Ascending aorta (tissue), 2 donors: Measurements from ENCODE around the gene DET1. TPM values are rescaled to one million over a fixed set of nuclear protein-coding genes. Genes with fewer than 3 reads are reported as not detected.
"Not testable (repeated sequence)": the region's sequence is repeated elsewhere in the genome, so short reads cannot be mapped to it uniquely, and the experiment has no call there.

ENCODE experiments used
- DNase-seq, 2 donors: peaks; one replicate each; pipeline ENCODE4 v3.0.0-alpha.2; 2019; ENCODE audit warnings: low spot score in 2 of 2
- H3K27ac ChIP-seq, 2 donors: fragments of 200-600 bp; sonication (generic); one replicate each; pipeline ENCODE4 v1.5.1; 2016 to 2017; ENCODE audit warnings: mild to moderate bottlenecking in 1 of 2
- H3K27me3 ChIP-seq: fragments of 200-600 bp; sonication (generic); one replicate; pipeline ENCODE4 v1.5.1; 2017
- H3K36me3 ChIP-seq, 2 donors: fragments of 200-600 bp; sonication (generic); one replicate each; pipeline ENCODE4 v1.5.1; 2016
- H3K4me1 ChIP-seq, 2 donors: fragments of 200-600 bp; sonication (generic); one replicate each; pipeline ENCODE4 v1.5.1; 2016 to 2017; ENCODE audit warnings: mild to moderate bottlenecking in 1 of 2
- H3K4me3 ChIP-seq, 2 donors: fragments of 200-600 bp; sonication (generic); one replicate each; pipeline ENCODE4 v1.5.1; 2016 to 2017; ENCODE audit warnings: mild to moderate bottlenecking in 1 of 2
- H3K9me3 ChIP-seq, 2 donors: fragments of 200-600 bp; sonication (generic); one replicate each; pipeline ENCODE4 v1.5.1; 2016
- CTCF ChIP-seq, 3 experiments: fragments of 200-600 bp in 2 of 3; fragments of 450-650 bp in 1 of 3; sonication (generic) in 2 of 3; IDR thresholded peaks; one replicate each; pipeline ENCODE4 v1.5.1; 2016 to 2019; ENCODE audit warnings: antibody characterized with exemption in 3 of 3, mild to moderate bottlenecking in 1 of 3, moderate library complexity in 1 of 3
- intact Hi-C: fragments of 100-400 bp; cut with DNase I; formaldehyde crosslinking; loops from one replicate; pipeline ENCODE4 v1.15.1; 2023
- total RNA-seq: library from RNA; depleted of rRNA; stranded (reverse); fragments of >200 nt; gene quantifications from one replicate; pipeline ENCODE4 v1.1.0, GENCODE V29; 2016

Gene DET1
- total RNA-seq, 1 donor from 2014 or later: 1.6 TPM

- intact Hi-C loops: loop anchor here (10.0 kb wide), 1 partner anchor 792 kb away; the partner anchor contains the start of gene POLG
- no peaks in the 10 kb centered on the region for H3K27me3 ChIP-seq
- no peak overlapping the region for H3K27ac ChIP-seq
- no peak for TF ChIP-seq CTCF (IDR thresholded peaks at IDR 0.05)
- no peak overlapping the region for H3K4me3 ChIP-seq
- H3K4me1 ChIP-seq: peaks cover 0 to 5% of the 10 kb centered on the region in 2 donors
- H3K36me3 ChIP-seq: no peaks in the 10 kb centered on the region
- no peaks in the 10 kb centered on the region for H3K9me3 ChIP-seq
- DNase-seq: no peak
Observed at GRCh38 chr15:88542342-88542733, 4.1 kb downstream of the DET1 start.

GRCh38 chr15:88541709-88542341 lies 4.7 kb downstream of the DET1 start:
- no peaks in the 10 kb centered on the region for H3K36me3 ChIP-seq
- no peaks in the 10 kb centered on the region for H3K27me3 ChIP-seq
- no peak overlapping the region for H3K4me3 ChIP-seq
- H3K27ac ChIP-seq: no peak overlapping the region
- no peak for TF ChIP-seq CTCF (IDR thresholded peaks at IDR 0.05)
- no peak for DNase-seq
- H3K9me3 ChIP-seq: no peaks in the 10 kb centered on the region
- peaks cover 0 to 3% of the 10 kb centered on the region in 2 donors for H3K4me1 ChIP-seq
- intact Hi-C loops: loop anchor here (10.0 kb wide), 1 partner anchor 793 kb away; the partner anchor contains the start of gene POLG

GRCh38 chr15:88541111-88541510 lies 5.4 kb downstream of the DET1 start:
- not testable (repeated sequence) for H3K36me3 ChIP-seq, H3K9me3 ChIP-seq, DNase-seq, H3K4me1 ChIP-seq, H3K4me3 ChIP-seq, H3K27ac ChIP-seq, H3K27me3 ChIP-seq
- intact Hi-C loops: loop anchor here (10.0 kb wide), 1 partner anchor 794 kb away; the partner anchor contains the start of gene POLG

GRCh38 chr15:88540350-88540749 lies 6.1 kb downstream of the DET1 start:
- not testable (repeated sequence) for H3K27ac ChIP-seq, DNase-seq, H3K27me3 ChIP-seq, H3K4me1 ChIP-seq, H3K9me3 ChIP-seq, H3K36me3 ChIP-seq, H3K4me3 ChIP-seq
- intact Hi-C loops: loop anchor here (10.0 kb wide), 1 partner anchor 794 kb away; the partner anchor contains the start of gene POLG

GRCh38 chr15:88539441-88539840 lies 7.0 kb downstream of the DET1 start:
- H3K4me3 ChIP-seq: no peak overlapping the region
- intact Hi-C loops: no loop called here
- H3K27ac ChIP-seq: no peak overlapping the region
- no peaks in the 10 kb centered on the region for H3K4me1 ChIP-seq
- no peaks in the 10 kb centered on the region for H3K36me3 ChIP-seq
- no peaks in the 10 kb centered on the region for H3K9me3 ChIP-seq
- no peak for DNase-seq
- no peak for TF ChIP-seq CTCF (IDR thresholded peaks at IDR 0.05)
- no peaks in the 10 kb centered on the region for H3K27me3 ChIP-seq

GRCh38 chr15:88538972-88539371 lies 7.5 kb downstream of the DET1 start:
- H3K4me1 ChIP-seq: no peaks in the 10 kb centered on the region
- no peaks in the 10 kb centered on the region for H3K27me3 ChIP-seq
- DNase-seq: no peak
- H3K27ac ChIP-seq: no peak overlapping the region
- intact Hi-C loops: no loop called here
- no peaks in the 10 kb centered on the region for H3K9me3 ChIP-seq
- no peaks in the 10 kb centered on the region for H3K36me3 ChIP-seq
- H3K4me3 ChIP-seq: no peak overlapping the region
- no peak for TF ChIP-seq CTCF (IDR thresholded peaks at IDR 0.05)
